AG09319 (cell line): Measurements from ENCODE around the gene WARS2.

ENCODE experiments used
- DNase-seq: peaks from one replicate; pipeline ENCODE4 v3.0.0-alpha.2; 2010; ENCODE audit warnings: low read depth; ENCODE audit errors: extremely low read depth
- TF ChIP-seq, protein P1 (sequence below): IDR thresholded peaks from 2 replicates; pipeline ENCODE4 v1.5.1; 2011; ENCODE audit warnings: low read depth, mild to moderate bottlenecking, inconsistent platforms, low read length, moderate library complexity

The WARS2 gene

DNA sequence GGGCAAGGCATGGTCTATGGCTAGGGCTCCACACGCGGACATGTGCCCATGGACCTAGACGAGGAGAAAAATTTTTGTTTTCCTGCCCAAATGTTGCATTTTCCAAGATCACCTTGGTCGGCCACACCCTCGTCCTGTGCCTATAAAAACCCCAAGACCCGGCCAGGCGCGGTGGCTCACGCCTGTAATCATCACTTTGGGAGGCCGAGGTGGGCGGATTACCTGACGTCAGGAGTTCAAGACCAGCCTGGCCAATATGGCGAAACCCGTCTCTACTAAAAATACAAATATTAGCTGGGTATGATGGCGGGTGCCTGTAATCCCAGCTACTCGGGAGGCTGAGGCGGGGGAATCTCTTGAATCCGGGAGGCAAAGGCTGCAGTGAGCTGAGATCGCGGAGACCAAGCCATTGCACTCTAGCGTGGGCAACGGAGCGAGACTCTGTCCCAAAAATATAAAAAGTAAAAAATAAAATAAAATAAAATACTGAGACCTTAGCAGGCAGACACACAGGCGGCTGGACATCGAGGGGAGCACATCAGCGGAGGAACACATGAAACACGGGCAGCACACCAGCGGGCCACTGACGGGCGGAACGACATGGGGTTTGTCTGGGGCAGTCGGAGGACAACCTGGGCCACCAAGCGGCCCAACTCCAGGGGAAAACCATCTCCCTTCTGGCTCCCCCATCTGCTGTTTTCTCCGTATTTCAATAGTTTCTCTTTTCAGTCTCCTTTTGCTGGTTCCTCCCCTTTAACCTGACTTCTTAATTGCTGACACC, 91.6 kb downstream of the WARS2 start:
- no peak for DNase-seq
- TF ChIP-seq, protein P1, sequence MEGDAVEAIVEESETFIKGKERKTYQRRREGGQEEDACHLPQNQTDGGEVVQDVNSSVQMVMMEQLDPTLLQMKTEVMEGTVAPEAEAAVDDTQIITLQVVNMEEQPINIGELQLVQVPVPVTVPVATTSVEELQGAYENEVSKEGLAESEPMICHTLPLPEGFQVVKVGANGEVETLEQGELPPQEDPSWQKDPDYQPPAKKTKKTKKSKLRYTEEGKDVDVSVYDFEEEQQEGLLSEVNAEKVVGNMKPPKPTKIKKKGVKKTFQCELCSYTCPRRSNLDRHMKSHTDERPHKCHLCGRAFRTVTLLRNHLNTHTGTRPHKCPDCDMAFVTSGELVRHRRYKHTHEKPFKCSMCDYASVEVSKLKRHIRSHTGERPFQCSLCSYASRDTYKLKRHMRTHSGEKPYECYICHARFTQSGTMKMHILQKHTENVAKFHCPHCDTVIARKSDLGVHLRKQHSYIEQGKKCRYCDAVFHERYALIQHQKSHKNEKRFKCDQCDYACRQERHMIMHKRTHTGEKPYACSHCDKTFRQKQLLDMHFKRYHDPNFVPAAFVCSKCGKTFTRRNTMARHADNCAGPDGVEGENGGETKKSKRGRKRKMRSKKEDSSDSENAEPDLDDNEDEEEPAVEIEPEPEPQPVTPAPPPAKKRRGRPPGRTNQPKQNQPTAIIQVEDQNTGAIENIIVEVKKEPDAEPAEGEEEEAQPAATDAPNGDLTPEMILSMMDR, result no peak

DNA sequence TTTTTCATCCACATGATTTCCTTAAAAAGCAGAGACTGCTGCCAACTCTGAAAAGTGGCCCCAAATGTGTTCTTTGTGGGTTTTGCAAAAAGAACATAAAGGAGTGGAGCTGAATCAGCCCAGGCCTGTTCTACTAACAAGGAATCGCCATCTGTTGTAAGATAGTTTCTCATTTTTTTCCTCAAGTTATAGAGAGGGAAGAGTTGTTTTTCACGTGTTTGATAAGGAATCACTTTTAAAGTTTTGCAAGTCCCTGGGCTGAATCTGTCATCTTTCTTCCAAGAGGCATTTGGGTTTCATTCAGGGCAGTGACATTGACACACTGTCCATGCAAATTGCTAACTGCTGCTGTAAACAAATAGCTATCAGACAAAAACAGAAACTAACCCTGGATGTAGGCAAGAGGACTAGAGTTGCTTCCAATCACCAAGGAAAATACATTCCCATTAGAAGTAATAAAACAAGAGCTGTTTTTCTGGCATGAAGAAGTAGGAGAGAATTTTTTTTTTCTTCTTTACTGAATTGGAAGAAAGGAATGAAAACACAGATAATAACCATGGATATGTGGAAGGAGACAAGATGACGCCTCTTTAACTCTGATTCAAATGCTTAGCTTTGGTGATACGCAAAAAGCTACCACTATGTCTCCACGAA, 93.5 kb downstream of the WARS2 start:
- DNase-seq, result no peak

GRCh38 chr1:119046429-119046784, 94.0 kb downstream of the WARS2 start:
- DNase-seq, result no peak
- TF ChIP-seq, protein P1, result no peak

More for the DNA sequence above, 93.5 kb downstream of the WARS2 start:
- TF ChIP-seq, protein P1, result no peak

DNA sequence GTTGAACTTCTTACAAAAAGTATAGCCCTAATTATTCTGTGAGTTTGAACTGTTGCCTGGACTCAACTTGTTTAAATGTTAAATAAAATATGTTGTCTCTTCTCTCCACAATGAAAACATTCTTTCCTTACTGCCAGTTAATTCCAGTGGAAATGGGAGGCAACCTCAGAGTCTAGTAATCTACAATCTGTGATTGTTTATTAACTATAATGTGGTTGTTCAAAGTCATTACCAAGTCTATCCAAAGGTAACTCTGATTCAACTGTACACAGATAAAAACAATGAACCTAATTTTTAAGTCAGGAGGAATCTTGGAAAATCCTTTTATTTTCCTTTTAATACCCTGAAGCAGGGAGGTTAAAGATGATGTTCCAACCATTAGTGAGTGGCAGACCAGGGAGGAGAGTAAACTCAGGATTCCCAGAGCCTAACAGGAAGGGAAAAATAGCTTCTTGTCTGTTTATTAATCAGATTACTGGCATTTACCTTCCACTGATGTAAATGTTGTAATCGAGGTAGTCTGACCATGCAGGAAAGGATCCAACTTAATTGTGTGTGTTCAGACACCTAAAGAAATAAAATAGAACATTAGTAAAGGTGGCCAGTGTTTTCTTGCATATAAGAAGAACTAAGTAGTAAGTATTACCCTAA, 95.2 kb downstream of the WARS2 start:
- TF ChIP-seq, protein P1, result no peak
- no peak for DNase-seq

GRCh38 chr1:119040906-119041305, 99.5 kb downstream of the WARS2 start:
- TF ChIP-seq, protein P1, result no peak
- DNase-seq, result no peak

DNA sequence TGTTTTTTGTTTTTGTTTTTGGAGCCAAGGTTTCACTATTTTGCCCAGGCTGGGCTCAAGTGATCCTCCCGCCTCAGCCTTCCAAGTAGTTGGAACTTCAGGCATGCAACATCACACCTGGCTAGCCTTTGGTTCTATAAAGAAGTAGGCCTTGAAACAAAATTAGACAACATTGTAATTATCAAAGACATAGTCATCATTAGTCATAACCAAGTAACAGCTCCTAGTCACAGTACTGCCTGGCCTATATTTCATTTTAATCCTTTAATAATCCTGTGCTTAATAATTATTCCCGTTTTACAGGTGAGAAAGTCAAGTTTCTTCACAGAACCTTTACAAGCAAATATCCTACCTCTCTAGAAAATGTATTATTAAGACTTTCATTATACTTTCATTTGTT, 100.0 kb downstream of the WARS2 start:
- no peak for DNase-seq
- TF ChIP-seq, protein P1, result no peak

DNA sequence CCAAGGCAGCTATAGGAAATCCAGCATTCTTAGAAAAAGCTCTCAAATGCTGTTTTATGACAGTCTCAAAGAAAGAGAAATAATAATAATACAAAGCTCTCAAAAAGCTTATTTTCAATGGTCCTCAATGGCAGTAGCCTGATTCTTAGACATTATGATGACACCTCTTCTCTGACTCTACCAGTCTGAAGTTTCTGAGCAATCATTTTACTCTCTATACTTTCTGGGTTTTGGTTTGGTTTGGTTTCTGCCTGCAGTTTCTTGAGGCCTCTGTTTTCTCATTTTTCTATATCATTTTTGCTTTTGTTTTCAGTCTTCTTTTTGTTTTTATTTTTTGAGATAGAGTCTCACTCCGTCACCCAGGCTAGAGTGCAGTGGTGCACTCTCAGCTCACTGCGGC, 102.1 kb downstream of the WARS2 start:
- no peak for DNase-seq
- TF ChIP-seq, protein P1, result no peak
